A673 (cell line): ENCODE measurements around the gene RAB33A. TPM values are rescaled to one million over a fixed set of nuclear protein-coding genes. Genes with fewer than 3 reads are reported as not detected.

Experiments
- BruUV-seq: library from RNA; stranded (reverse); fragments of 400-500 nt; replicated peaks from 2 replicates; lab custom pipeline; 2021; lab: Mats Ljungman, UMichigan
- CTCF ChIA-PET: fragments of 300-600 bp; sonication (Branson Sonifier 250); formaldehyde crosslinking; loops from one replicate; lab custom pipeline; 2022; ENCODE audit warnings: antibody characterized with exemption; lab: Charles Lee
- POLR2A ChIA-PET: fragments of 300-600 bp; sonication (Branson Sonifier 250); formaldehyde crosslinking; loops from one replicate; lab custom pipeline; 2022; ENCODE audit warnings: antibody characterized with exemption; ENCODE audit not compliant: low non-redundant PET; lab: Charles Lee
- DNase-seq: peaks from one replicate; pipeline ENCODE4 v3.0.0-alpha.2; 2015; ENCODE audit warnings: low spot score
- H3K27ac ChIP-seq: fragments of 200-600 bp; sonication (generic); 2 replicates; pipeline ENCODE4 v1.5.1; 2016; ENCODE audit warnings: mixed run types, low read depth, mild to moderate bottlenecking, mixed read lengths, antibody characterized with exemption, low read length; ENCODE audit not compliant: poor library complexity, severe bottlenecking
- H3K27me3 ChIP-seq: fragments of 200-600 bp; sonication (generic); replicated peaks from 2 replicates; pipeline ENCODE4 v1.6.1; 2017; ENCODE audit warnings: mixed run types, low read depth, mild to moderate bottlenecking, mixed read lengths, antibody characterized with exemption, low read length; ENCODE audit not compliant: insufficient read depth, poor library complexity
- H3K36me3 ChIP-seq: fragments of 200-600 bp; sonication (generic); 2 replicates; pipeline ENCODE4 v1.6.1; 2016; ENCODE audit warnings: mixed run types, mild to moderate bottlenecking, mixed read lengths, antibody characterized with exemption, low read length; ENCODE audit not compliant: insufficient read depth, poor library complexity, severe bottlenecking
- H3K4me1 ChIP-seq: fragments of 200-600 bp; sonication (generic); 2 replicates; pipeline ENCODE4 v1.6.1; 2017; ENCODE audit warnings: mixed run types, mild to moderate bottlenecking, mixed read lengths, antibody characterized with exemption, low read length; ENCODE audit not compliant: insufficient read depth, poor library complexity, severe bottlenecking
- H3K4me3 ChIP-seq: fragments of 200-600 bp; sonication (generic); 2 replicates; pipeline ENCODE4 v1.5.1; 2016; ENCODE audit warnings: low read depth, mixed run types, mild to moderate bottlenecking, mixed read lengths, low read length; ENCODE audit not compliant: poor library complexity, severe bottlenecking
- H3K9me3 ChIP-seq: fragments of 200-600 bp; sonication (generic); 2 replicates; pipeline ENCODE4 v1.6.1; 2016; ENCODE audit warnings: mixed run types, low read depth, mild to moderate bottlenecking, mixed read lengths, antibody characterized with exemption, low read length; ENCODE audit not compliant: poor library complexity, severe bottlenecking
- CTCF ChIP-seq: fragments of 300-800, 200-600 bp; sonication (generic); conservative IDR thresholded peaks from 2 replicates; pipeline ENCODE4 v1.5.1; 2017; ENCODE audit warnings: low read depth, mild to moderate bottlenecking, antibody characterized with exemption, low read length, moderate library complexity, mixed read lengths
- EZH2 ChIP-seq: fragments of 200-600 bp; sonication (generic); IDR thresholded peaks from 2 replicates; pipeline ENCODE4 v1.6.1; 2017; ENCODE audit warnings: borderline replicate concordance, low read depth, mild to moderate bottlenecking, mixed read lengths, antibody characterized with exemption, low read length; ENCODE audit not compliant: poor library complexity, severe bottlenecking
- intact Hi-C: fragments of 100-400 bp; cut with micrococcal nuclease; formaldehyde crosslinking; loops from one replicate; pipeline ENCODE4 v1.10.0; 2022; ENCODE audit not compliant: unreplicated experiment
- total RNA-seq: library from RNA; stranded (reverse); gene quantifications from 2 replicates; pipeline ENCODE4 v1.2.3, GENCODE V29; 2021

RAB33A gene
- total RNA-seq, 1 experiment from 2014 or later, result 4.8 TPM

DNA sequence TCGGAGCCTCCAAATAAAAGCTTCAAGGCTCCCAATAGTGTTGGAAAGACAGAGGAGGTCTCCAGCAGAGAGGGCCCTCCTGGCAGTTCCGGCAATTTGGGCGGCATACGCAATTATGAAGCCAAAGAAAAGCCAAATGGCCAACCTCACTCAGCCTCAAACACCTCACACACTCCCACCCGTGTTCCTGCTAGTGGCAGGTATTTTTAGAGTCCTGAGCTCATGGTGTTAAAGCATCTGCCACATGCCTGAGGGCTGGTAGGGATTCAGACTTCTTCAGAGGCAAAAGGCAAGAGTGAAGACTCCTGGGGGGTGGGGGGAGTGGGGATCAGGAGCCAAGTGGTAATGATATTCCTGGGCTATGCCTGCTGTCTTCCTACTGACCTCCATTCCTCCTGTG lies 7.4 kb downstream of the RAB33A start:
- intact Hi-C loops, result no loop called here

GRCh38 chrX:130179579-130180215 lies 7.9 kb downstream of the RAB33A start:
- Histone ChIP-seq H3K4me1 (peaks cover 3% of the 10 kb centered on the region), H3K27ac (peak overlapping the region; percentile 7), H3K36me3 (no peaks in the 10 kb centered on the region), H3K4me3 (no peak overlapping the region), H3K9me3 (no peaks in the 10 kb centered on the region), H3K27me3 (no peaks in the 10 kb centered on the region)
- peak; percentile 31 for DNase-seq
- ChIA-PET POLR2A (no interaction called here), CTCF (no interaction called here)
- no TSS peak for BruUV-seq
- intact Hi-C loops, result no loop called here
- TF ChIP-seq EZH2 (no peak), CTCF (no peak)

More for the DNA sequence above, 7.4 kb downstream of the RAB33A start:
- no peaks in the 10 kb centered on the region for H3K36me3 ChIP-seq
- ChIA-PET POLR2A (no interaction called here), CTCF (no interaction called here)
- no peaks in the 10 kb centered on the region for H3K27me3 ChIP-seq
- H3K4me3 ChIP-seq, result no peak overlapping the region
- TF ChIP-seq CTCF, result no peak
- no peak for TF ChIP-seq EZH2
- H3K4me1 ChIP-seq, result peaks cover 3% of the 10 kb centered on the region
- H3K27ac ChIP-seq, result peak overlapping the region; percentile 7
- no peaks in the 10 kb centered on the region for H3K9me3 ChIP-seq
- no TSS peak for BruUV-seq
- DNase-seq, result peak; percentile 38

- POLR2A ChIA-PET, result no interaction called here
- intact Hi-C loops, result no loop called here
- Histone ChIP-seq H3K4me3 (no peak overlapping the region), H3K9me3 (no peaks in the 10 kb centered on the region), H3K36me3 (no peaks in the 10 kb centered on the region), H3K27ac (no peak overlapping the region), H3K27me3 (no peaks in the 10 kb centered on the region), H3K4me1 (no peaks in the 10 kb centered on the region)
- TF ChIP-seq CTCF (no peak), EZH2 (no peak)
- CTCF ChIA-PET, result no interaction called here
- DNase-seq, result no peak
- no TSS peak for BruUV-seq
Observed at GRCh38 chrX:130184168-130184567, 12.4 kb downstream of the RAB33A start.
